Thyroid gland (tissue), 4 donors: ENCODE results near the gene RAPGEF1.
"Not testable (repeated sequence)": the region's sequence is repeated elsewhere in the genome, so short reads cannot be mapped to it uniquely, and the experiment has no call there.

Experiments
- CTCF ChIP-seq, 6 experiments: fragments of 200-600 bp in 3 of 6; fragments of 450-650 bp in 3 of 6; sonication (generic) in 3 of 6; IDR thresholded peaks; one replicate each; pipeline ENCODE4 v1.5.1; 2016 to 2019; ENCODE audit warnings: antibody characterized with exemption in 6 of 6, mild to moderate bottlenecking in 2 of 6, inconsistent platforms in 1 of 6, moderate library complexity in 1 of 6
- POLR2A ChIP-seq, 2 donors: fragments of 450-650 bp; IDR thresholded peaks; one replicate each; pipeline ENCODE4 v1.6.1; 2017; ENCODE audit warnings: antibody characterized with exemption in 2 of 2, mild to moderate bottlenecking in 2 of 2, moderate library complexity in 1 of 2

GRCh38 chr9:131662289-131662621 is 77.6 kb downstream of the RAPGEF1 start:
- not testable (repeated sequence) for TF ChIP-seq CTCF, POLR2A (IDR thresholded peaks at IDR 0.05)
